ENCODE measurements around the gene NCOA7.

DNA sequence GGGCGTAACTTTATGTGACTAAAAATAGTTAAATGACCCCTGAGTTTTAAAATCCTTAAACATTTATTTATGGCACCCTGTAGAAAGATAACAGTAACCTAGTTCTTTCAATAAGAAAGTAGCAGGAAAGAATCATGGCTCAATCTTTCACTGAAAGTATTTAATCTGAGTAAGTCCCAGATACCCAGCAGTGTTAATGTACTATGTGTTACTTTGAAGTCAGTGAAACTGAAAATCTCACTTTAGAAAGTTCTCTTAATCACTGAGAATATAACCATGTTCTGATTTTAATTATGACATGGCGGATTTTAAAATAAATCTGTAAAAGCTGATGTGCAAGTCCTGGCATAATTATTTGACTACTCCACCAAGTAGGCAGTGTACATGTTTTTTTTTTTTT is 49.4 kb upstream of the NCOA7 start:
- TF ChIP-seq, protein P1, sequence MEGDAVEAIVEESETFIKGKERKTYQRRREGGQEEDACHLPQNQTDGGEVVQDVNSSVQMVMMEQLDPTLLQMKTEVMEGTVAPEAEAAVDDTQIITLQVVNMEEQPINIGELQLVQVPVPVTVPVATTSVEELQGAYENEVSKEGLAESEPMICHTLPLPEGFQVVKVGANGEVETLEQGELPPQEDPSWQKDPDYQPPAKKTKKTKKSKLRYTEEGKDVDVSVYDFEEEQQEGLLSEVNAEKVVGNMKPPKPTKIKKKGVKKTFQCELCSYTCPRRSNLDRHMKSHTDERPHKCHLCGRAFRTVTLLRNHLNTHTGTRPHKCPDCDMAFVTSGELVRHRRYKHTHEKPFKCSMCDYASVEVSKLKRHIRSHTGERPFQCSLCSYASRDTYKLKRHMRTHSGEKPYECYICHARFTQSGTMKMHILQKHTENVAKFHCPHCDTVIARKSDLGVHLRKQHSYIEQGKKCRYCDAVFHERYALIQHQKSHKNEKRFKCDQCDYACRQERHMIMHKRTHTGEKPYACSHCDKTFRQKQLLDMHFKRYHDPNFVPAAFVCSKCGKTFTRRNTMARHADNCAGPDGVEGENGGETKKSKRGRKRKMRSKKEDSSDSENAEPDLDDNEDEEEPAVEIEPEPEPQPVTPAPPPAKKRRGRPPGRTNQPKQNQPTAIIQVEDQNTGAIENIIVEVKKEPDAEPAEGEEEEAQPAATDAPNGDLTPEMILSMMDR (IDR thresholded peaks at IDR 0.05): no peak
- TF ChIP-seq POLR2A (IDR thresholded peaks at IDR 0.05): no peak
